ENCODE data around the gene CASP14.

GRCh38 chr19:15104411-15104810, 55.1 kb downstream of the CASP14 start:
- no peak for TF ChIP-seq POLR2AphosphoS5 (IDR thresholded peaks at IDR 0.05)
- TF ChIP-seq POLR2A (IDR thresholded peaks at IDR 0.05): no peak
- TF ChIP-seq CTCF (IDR thresholded peaks at IDR 0.05): no peak

All from prostate gland (tissue), 2 donors.